IMR-90 (cell line): ENCODE results near the gene ICAM2. TPM values are rescaled to one million over a fixed set of nuclear protein-coding genes. Genes with fewer than 3 reads are reported as not detected.

Source experiments
- ATAC-seq: fragments of 200-7000 bp; cut with Tn5 transposase; 2 replicates; pipeline ENCODE4 v1.9.1; 2020; ENCODE audit warnings: low read depth, mild to moderate bottlenecking, moderate library complexity
- BruUV-seq: library from RNA; stranded (reverse); fragments of 400-500 nt; replicated peaks from 2 replicates; lab custom pipeline; 2021; lab: Mats Ljungman, UMichigan
- CTCF ChIA-PET: fragments of 300-600 bp; formaldehyde crosslinking; extraction: SDS; loops from one replicate; lab custom pipeline; 2021; ENCODE audit warnings: antibody characterized with exemption; lab: Yijun Ruan, JAX
- POLR2A ChIA-PET: fragments of 300-600 bp; sonication (Branson Sonifier 250); formaldehyde crosslinking; loops from one replicate; lab custom pipeline; 2022; ENCODE audit warnings: antibody characterized with exemption; ENCODE audit not compliant: unreplicated experiment; lab: Charles Lee
- DNase-seq: peaks from one replicate; pipeline ENCODE4 v3.0.0; 2013
- H2AFZ ChIP-seq: replicated peaks from 2 replicates; pipeline ENCODE3; 2013; ENCODE audit warnings: low read length, mild to moderate bottlenecking; ENCODE audit not compliant: poor library complexity
- H2AK5ac ChIP-seq: 2 replicates; pipeline ENCODE4 v1.6.1; 2013; ENCODE audit warnings: low read depth, low read length, inconsistent platforms
- H2AK9ac ChIP-seq: replicated peaks from 2 replicates; pipeline ENCODE3; 2013; ENCODE audit warnings: mild to moderate bottlenecking, low read depth, low read length, moderate library complexity; ENCODE audit not compliant: poor library complexity
- H2BK120ac ChIP-seq: 2 replicates; pipeline ENCODE4 v1.6.1; 2013; ENCODE audit warnings: low read depth, low read length, inconsistent platforms
- H2BK15ac ChIP-seq: 3 replicates; pipeline ENCODE4 v1.6.1; 2013; ENCODE audit warnings: low read depth, low read length, inconsistent platforms
- H2BK20ac ChIP-seq: 2 replicates; pipeline ENCODE4 v1.6.1; 2013; ENCODE audit warnings: low read depth, mild to moderate bottlenecking, inconsistent platforms, low read length, moderate library complexity
- H2BK5ac ChIP-seq: 2 replicates; pipeline ENCODE4 v1.6.1; 2013; ENCODE audit warnings: mild to moderate bottlenecking, low read depth, low read length, inconsistent platforms; ENCODE audit not compliant: poor library complexity, severe bottlenecking
- H3K14ac ChIP-seq: replicated peaks from 2 replicates; pipeline ENCODE4 v1.6.1; 2013; ENCODE audit warnings: low read depth, low read length, inconsistent platforms
- H3K18ac ChIP-seq: 2 replicates; pipeline ENCODE4 v1.6.1; 2013; ENCODE audit warnings: low read depth, low read length, control low read depth
- H3K23ac ChIP-seq: 2 replicates; pipeline ENCODE4 v1.6.1; 2013; ENCODE audit warnings: low read depth, low read length, inconsistent platforms
- H3K27ac ChIP-seq: 2 replicates; pipeline ENCODE4 v1.5.1; 2013; ENCODE audit warnings: mild to moderate bottlenecking, control low read depth, low read length; ENCODE audit not compliant: insufficient read depth
- H3K27me3 ChIP-seq: 2 replicates; pipeline ENCODE4 v1.6.1; 2013; ENCODE audit warnings: low read length; ENCODE audit not compliant: control insufficient read depth, insufficient read depth
- H3K36me3 ChIP-seq: 2 replicates; pipeline ENCODE4 v1.6.1; 2013; ENCODE audit warnings: low read length, mixed read lengths; ENCODE audit not compliant: control insufficient read depth, insufficient read depth
- H3K4ac ChIP-seq: 2 replicates; pipeline ENCODE4 v1.6.1; 2013; ENCODE audit warnings: low read depth, low read length, inconsistent platforms
- H3K4me1 ChIP-seq: 2 replicates; pipeline ENCODE4 v1.6.1; 2013; ENCODE audit warnings: low read length, mixed read lengths; ENCODE audit not compliant: control insufficient read depth, insufficient read depth
- H3K4me2 ChIP-seq: 2 replicates; pipeline ENCODE4 v1.6.1; 2013; ENCODE audit warnings: low read depth, mild to moderate bottlenecking, control low read depth, low read length, moderate library complexity
- H3K4me3 ChIP-seq: 2 replicates; pipeline ENCODE4 v1.5.1; 2013; ENCODE audit warnings: low read depth, mild to moderate bottlenecking, control low read depth, low read length, moderate library complexity; ENCODE audit not compliant: insufficient read depth
- H3K56ac ChIP-seq: 2 replicates; pipeline ENCODE4 v1.6.1; 2013; ENCODE audit warnings: low read length, inconsistent platforms; ENCODE audit not compliant: insufficient read depth; ENCODE audit errors: extremely low read depth
- H3K79me1 ChIP-seq, 2 experiments: 2 replicates each; pipeline ENCODE4 v1.6.1; 2013; ENCODE audit warnings: low read length in 2 of 2, inconsistent platforms in 1 of 2, low read depth in 1 of 2
- H3K9ac ChIP-seq: 2 replicates; pipeline ENCODE4 v1.6.1; 2013; ENCODE audit warnings: low read depth, low read length, control low read depth
- H3K9me1 ChIP-seq: 2 replicates; pipeline ENCODE4 v1.6.1; 2013; ENCODE audit warnings: low read length, inconsistent platforms; ENCODE audit not compliant: insufficient read depth
- H3K9me3 ChIP-seq: 2 replicates; pipeline ENCODE4 v1.6.1; 2013; ENCODE audit warnings: low read length; ENCODE audit not compliant: control insufficient read depth, insufficient read depth
- H4K20me1 ChIP-seq: 2 replicates; pipeline ENCODE4 v1.6.1; 2013; ENCODE audit warnings: low read length, inconsistent platforms; ENCODE audit not compliant: insufficient read depth
- H4K5ac ChIP-seq: 2 replicates; pipeline ENCODE4 v1.6.1; 2013; ENCODE audit warnings: mild to moderate bottlenecking, low read depth, low read length, control low read depth
- H4K8ac ChIP-seq, 2 experiments: 2 replicates each; pipeline ENCODE4 v1.6.1; 2013; ENCODE audit warnings: low read depth in 2 of 2, low read length in 2 of 2, control low read depth in 1 of 2, inconsistent platforms in 1 of 2
- H4K91ac ChIP-seq: 2 replicates; pipeline ENCODE4 v1.6.1; 2013; ENCODE audit warnings: low read depth, low read length, inconsistent platforms; ENCODE audit not compliant: insufficient read depth
- CEBPB ChIP-seq: IDR thresholded peaks from 2 replicates; pipeline ENCODE4 v1.6.1; 2012; ENCODE audit warnings: low read depth, low read length, improper control_type of control experiment
- WGBS, 2 experiments: methylation state at CpG; one replicate each; pipeline versions ENCODE4 v1.1.5 to v1.1.7; 2013; ENCODE audit warnings: missing lambda C conversion rate in 2 of 2; ENCODE audit not compliant: insufficient read length in 1 of 2; ENCODE audit errors: extremely low coverage in 2 of 2; 5-methylcytosine and 5-hydroxymethylcytosine counted together
- dilution Hi-C: fragments of 300-500 bp; cut with HindIII; formaldehyde crosslinking; loops from one replicate; pipeline ENCODE4 v1.14.3; 2018; ENCODE audit warnings: low sequenced_read_pairs; ENCODE audit not compliant: unreplicated experiment
- in situ Hi-C: fragments of 300-500 bp; cut with MboI; formaldehyde crosslinking; loops from 3 replicates; pipeline ENCODE4 v1.14.3; 2019; ENCODE audit warnings: low sequenced_read_pairs, inconsistent platforms, mixed read lengths
- intact Hi-C: fragments of 100-400 bp; cut with micrococcal nuclease; formaldehyde crosslinking; loops from 2 replicates; pipeline ENCODE4 v1.10.0; 2022
- polyA plus RNA-seq, 3 experiments: library from polyadenylated mRNA; depleted of rRNA; stranded (reverse); fragments of >200 nt; gene quantifications; 2 replicates each; pipeline ENCODE4 v1.2.3, GENCODE V29; 2012; ENCODE audit warnings: low replicate concordance in 1 of 3
- total RNA-seq: library from RNA; depleted of rRNA; stranded (reverse); fragments of >200 nt; gene quantifications from 2 replicates; pipeline ENCODE4 v1.2.3, GENCODE V29; 2012

Gene ICAM2
- total and polyA plus RNA-seq, 2 of the 4 experiments (the other 2 are of a cell fraction), result 0.12 TPM; not detected in 1

DNA sequence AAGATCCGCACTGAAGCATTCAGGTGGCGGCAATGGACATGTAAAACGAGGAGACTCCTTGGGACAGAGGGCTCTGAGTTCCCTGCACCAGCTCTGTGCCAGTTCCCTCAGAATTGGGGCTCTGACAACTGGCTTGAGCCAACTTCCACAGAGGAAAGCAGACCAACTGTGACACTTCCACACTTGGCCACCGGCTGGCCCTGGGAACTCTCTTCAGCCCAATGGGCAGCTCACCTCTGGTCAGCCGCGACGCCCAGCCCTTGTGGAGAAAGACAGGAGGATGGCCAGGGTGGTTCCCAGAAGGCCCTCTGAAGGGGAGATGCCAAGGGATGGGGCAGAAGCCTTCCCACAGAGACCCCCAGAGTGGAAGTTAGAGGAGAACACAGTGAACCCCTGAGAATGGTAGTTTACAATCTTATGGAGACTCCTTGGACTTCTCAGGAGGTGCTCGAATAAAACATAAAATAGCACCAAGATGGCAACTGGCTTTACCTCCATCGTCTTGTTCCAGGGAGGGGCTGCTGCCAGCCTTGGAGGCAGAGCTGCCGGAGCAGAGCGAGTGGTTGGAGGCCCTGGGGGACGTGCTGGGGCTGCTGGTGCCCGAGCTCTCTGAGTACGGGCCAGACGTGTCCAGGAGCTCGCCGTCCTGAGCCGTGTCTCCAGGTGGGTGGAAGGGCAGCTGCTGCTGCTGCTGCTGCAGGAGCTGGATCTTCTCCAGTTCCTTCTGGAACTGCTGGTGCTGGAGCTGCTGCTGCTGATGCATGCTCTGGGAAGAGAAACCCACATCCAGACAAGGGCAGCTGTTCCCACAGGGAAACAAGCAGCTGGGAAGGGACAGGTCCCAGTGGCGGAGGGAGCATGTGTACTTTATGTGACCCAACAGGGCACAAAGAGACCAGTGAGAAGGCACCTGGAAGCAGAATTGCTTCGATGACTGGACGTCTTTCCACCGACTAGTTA is 35.0 kb upstream of the ICAM2 start:
- no peak overlapping the region for H2AK5ac ChIP-seq
- H3K4me1 ChIP-seq, result no peaks in the 10 kb centered on the region
- CTCF ChIA-PET, result interaction anchor here (1.1 kb wide), 1 partner anchor 78 kb away, joined by 4 read pairs; no protein-coding TSS in a partner anchor
- H3K4me3 ChIP-seq, result no peak overlapping the region
- ATAC-seq, result no peak
- H2BK20ac ChIP-seq, result no peak overlapping the region
- no peak overlapping the region for H3K27ac ChIP-seq
- H3K14ac ChIP-seq, result no peak overlapping the region
- H4K20me1 ChIP-seq, result no peaks in the 10 kb centered on the region
- H2BK120ac ChIP-seq, result no peak overlapping the region
- no peak overlapping the region for H2BK5ac ChIP-seq
- H3K23ac ChIP-seq, result no peak overlapping the region
- in situ Hi-C loops, result no loop called here
- WGBS, 2 experiments, result 92% methylated on average over 8 of the region's 22 CpGs; no CpG with 5 or more reads in 1 of the 2 experiments
- no peak overlapping the region for H3K56ac ChIP-seq
- no peak for DNase-seq
- H3K18ac ChIP-seq, result no peak overlapping the region
- H4K8ac ChIP-seq, result no peak overlapping the region
- H3K9me1 ChIP-seq, result no peaks in the 10 kb centered on the region
- dilution Hi-C loops, result no loop called here
- TF ChIP-seq CEBPB, result no peak
- H3K27me3 ChIP-seq, result no peaks in the 10 kb centered on the region
- no peaks in the 10 kb centered on the region for H3K79me1 ChIP-seq
- H4K5ac ChIP-seq, result no peak overlapping the region
- H4K91ac ChIP-seq, result no peak overlapping the region
- no peak overlapping the region for H3K4ac ChIP-seq
- H3K9me3 ChIP-seq, result no peaks in the 10 kb centered on the region
- peaks cover 35% of the 10 kb centered on the region for H3K36me3 ChIP-seq
- intact Hi-C loops, result no loop called here
- H2AK9ac ChIP-seq, result no peak overlapping the region
- no peak overlapping the region for H2BK15ac ChIP-seq
- no peak overlapping the region for H2AFZ ChIP-seq
- POLR2A ChIA-PET, result interaction anchor here (0.6 kb wide), 1 partner anchor 76 kb away, joined by 5 read pairs; no protein-coding TSS in a partner anchor
- no TSS peak for BruUV-seq
- H3K9ac ChIP-seq, result no peak overlapping the region
- no peak overlapping the region for H3K4me2 ChIP-seq
